NCI-H748 (cell line): ENCODE measurements around the gene CA5A.
"Not testable (repeated sequence)": the region's sequence is repeated elsewhere in the genome, so short reads cannot be mapped to it uniquely, and the experiment has no call there.

ENCODE experiments used
- DNase-seq: peaks from one replicate; lab custom pipeline; 2025; ENCODE audit not compliant: unreplicated experiment; lab: John Stamatoyannopoulos, UW

The CA5A gene

GRCh38 chr16:87869061-87869878 is 67.1 kb downstream of the CA5A start, which contains the start of gene SLC7A5:
Gene SLC7A5, minus strand, starts transcription at chr16:87869507. Its CDS starts 85 bp downstream, at chr16:87869422.
- DNase-seq: peak; percentile 63

DNA sequence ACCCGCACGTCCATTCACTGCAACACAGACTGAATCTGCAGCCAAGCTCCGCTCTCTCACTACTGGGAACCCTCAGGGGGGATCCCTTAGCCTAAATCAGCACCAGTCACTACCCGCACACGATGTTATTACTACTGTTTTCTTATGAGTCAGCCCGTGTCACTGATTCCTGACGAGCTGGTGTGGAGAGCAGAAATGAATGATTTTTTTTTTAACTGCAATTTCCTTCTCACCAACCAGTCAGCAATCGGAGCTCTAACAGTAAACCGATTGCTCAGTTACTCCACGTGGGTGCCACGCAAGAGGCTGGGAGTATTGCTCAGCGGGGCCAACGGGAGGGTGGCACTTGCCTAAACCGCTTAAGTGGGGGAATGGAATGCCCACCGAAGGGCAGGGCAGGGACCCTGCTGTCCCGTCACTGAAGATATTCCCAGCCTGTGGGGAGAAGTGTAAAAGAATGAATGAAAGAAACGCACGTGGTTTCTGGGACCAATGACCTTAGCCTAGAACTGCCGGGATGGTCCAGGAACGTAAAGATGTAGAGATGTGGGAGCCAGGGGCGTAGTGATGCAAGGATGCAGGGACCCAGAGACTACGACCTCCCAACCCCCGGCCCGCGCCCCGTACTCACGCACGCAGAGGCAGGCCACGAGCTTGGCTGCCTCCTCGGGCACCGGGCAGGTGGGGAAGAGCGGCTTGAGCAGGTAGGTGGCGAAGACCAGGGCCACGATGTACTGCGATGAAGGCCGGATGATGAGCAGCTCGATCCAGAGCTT is 67.9 kb downstream of the CA5A start:
- DNase-seq: not testable (repeated sequence)

DNA sequence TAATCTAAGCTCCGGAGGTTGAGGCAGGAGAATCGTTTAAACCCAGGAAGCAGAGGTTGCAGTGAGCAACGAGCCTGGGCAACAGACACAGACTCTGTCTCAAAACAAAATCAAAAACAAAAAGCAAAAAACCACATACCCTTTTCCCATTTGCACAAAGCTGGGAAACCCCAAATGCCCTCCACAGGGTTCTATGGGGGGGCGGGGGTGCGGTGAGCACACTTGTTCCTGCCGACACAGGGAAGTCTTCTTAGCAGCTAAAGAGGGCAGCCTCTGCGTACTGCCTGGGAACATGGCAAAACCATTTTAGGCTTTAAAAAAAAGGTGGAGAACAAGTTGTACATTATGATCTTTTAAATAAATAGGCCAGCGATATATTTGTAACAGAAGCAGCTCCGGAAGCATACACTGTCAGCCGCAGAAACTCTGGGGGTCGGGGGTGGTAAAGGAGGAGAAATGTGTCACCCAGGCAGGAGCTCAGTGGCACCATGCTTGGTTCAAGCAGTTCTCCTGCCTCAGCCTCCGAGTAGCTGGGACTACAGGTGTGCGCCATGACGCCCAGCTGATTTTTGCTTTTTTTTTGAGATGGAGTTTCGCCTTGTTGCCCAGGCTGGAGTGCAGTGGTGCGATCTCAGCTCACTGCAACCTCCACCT is 70.3 kb downstream of the CA5A start:
- not testable (repeated sequence) for DNase-seq

DNA sequence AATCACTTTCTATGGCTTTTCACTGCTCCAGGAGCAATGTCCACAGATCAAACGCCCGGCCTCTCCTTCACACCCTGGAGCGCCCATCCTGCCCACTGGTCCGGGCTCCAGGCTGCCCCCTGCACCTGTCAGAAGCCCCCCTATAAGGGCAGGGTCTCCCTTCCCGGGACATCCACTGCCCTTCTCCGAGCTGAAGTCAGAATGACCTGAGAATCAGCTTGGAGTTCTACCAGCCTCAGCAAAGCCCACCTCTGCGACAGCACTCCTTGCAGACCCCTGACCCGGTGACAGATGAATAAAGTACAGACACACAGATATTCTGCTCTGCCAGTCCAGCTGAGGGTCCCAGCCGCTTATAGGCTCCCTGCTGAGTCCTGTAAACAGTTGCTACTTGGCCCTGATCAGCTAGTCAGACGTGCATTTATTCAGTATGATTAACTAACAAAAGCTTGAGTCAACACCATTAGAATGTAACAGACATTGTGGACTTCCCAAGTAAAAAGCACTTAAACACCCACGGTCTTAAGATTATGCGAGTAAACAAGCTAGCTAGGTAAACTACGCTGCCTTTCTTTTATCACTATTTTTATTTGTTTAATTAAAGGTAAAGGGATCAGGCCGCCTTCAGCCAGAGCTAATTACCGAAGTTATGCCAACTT is 71.9 kb downstream of the CA5A start:
- DNase-seq: peak; percentile 47

DNA sequence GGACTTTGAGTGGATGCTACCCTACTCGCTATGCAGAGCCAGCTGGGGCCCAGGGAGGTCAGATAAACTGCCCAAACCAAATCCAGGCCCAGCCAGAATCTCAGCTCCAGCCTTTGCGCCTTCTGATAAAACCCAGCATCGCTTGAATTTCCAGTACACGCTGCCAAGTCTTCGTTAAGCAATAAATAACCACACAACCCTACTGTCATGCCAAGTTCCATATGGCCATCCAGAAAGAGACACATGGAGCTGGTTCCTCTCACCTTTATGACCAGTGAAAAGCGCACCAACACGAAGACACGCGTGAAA is 73.0 kb downstream of the CA5A start:
- not testable (repeated sequence) for DNase-seq

DNA sequence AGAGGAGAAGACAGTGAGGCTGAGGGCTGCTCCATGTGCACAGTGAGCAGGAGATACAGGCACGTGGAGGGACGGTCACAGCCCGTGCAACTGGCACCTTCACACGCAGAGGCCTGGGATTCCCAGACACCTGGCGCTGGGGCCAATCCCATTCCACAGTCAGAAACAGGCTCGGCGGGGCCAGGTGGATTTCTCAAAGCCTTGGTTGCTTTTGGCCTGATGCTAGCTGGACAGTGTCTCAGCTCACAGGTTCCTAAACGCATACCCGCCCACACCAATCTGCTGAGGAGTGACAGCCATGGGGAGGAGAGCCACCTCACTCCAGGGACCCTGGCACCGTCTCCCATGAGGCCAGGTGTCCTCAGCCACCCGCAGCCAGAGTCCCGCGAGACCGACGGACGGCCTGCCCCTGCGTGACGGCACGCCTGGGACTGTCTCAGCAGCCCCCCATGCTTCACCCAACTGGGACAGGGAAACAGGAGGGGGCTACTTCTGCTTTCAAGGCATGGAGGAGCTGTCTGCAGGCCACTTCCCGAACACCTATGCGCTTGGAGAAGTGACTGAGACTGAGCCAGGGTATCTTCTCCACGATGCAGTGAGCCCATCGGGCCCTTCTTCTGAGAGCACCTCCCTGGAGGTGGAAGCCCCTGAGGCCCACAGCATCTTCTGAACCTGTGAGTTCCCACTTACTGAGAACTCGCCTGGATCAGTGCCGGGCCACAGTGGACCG is 73.6 kb downstream of the CA5A start:
- not testable (repeated sequence) for DNase-seq

GRCh38 chr16:87861300-87862099 is 74.8 kb downstream of the CA5A start:
- DNase-seq: not testable (repeated sequence)

DNA sequence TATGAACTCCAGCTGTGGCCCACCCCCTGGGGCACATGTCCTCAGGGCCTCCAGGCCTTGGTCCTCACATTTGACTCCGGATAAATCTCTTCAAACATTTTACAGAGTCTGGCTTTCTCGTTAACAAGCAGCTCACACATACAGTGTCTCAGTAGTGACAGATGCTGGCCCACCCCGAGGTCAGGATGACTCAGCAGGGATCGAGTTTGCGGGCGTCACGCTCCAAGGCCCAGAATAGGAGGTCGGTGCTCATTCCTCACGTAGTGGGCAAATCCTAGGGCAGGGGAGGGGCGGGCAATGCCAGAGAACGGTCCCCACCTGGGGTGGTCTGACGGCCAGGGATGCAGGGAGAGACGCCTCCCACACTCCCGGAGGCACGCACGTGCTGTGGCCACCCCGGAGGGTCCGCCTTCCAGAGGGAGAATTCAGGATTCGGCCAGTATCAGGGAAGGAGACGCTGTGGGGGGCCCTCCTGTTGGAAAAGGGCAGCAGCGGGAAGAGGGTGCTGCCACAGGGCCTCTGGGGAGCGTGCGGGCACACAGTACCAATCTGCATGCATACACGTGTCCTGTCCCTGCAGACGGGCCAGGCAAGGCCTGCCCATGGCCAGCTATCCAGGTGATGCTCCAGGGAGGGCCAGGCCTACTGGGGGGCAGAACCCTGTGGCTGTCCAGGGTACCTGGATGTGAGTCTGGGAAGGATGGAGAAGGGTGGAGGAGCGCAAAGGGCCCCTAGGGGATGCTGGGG is 75.6 kb downstream of the CA5A start:
- no peak for DNase-seq

GRCh38 chr16:87858151-87858993 is 78.0 kb downstream of the CA5A start:
- not testable (repeated sequence) for DNase-seq

DNA sequence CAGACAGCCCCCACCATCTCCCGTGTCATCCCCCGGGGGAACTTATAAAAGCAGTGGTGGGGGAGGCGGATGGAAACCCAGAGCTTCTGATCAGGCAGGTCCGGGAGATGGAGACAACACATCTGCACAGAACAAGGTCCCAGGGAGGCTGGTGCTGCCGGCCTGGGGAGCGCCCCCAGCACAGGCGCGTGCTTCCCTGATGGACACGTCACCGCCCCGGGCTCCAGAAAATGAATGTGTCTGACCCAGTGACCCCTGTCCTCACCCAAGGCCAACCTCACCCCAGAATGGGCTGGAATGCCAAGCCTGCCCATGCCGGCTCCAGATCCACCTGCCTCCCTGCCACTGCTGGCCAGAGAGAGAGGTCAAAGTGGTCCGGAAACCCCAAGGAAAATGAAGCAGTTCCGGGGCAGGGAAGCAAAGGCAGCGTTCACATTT is 79.5 kb downstream of the CA5A start:
- no peak for DNase-seq

DNA sequence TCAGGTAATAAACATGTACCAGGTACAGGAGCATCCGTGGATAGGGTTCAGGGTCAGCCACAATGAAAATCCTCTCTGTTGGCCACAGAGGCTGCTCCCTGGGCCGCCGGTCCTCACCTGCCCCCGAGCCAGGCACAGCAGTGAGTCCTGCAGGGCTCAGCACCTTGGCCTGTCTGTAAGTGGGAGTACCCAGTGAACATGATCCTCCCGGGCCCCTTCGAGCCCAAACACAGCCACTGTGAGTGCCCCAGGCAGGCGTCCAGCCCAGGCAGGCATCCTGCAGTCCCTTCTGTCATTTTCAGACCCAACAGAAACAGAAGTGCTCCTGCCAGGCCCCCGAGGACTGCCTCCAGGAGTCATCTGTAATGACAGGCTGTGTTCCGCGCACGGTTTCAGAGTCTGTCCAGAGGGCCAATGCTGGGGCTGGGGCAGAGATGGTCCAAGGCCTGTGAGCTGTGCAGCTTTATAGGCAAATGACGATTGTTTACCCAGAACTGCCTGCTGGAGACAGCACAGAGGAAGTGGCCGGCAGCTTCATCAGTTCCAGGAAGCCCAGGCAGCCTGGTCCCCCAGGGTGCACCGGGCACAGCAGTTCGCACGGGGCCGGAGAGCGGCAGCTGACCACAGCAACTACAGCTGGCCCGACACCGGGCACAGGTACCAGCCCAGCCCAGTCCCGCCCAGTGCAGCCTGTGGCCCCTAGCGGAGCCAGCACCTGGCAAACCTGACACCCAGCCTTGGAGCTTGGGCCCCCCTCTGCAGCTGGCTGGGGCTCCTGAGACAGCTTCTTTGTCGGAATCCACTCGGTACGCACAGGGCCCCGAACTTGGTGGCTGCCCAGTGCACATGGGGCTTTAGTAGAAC is 80.2 kb downstream of the CA5A start:
- no peak for DNase-seq

- no peak for DNase-seq
Measured at GRCh38 chr16:87854907-87855683, 81.2 kb downstream of the CA5A start.

DNA sequence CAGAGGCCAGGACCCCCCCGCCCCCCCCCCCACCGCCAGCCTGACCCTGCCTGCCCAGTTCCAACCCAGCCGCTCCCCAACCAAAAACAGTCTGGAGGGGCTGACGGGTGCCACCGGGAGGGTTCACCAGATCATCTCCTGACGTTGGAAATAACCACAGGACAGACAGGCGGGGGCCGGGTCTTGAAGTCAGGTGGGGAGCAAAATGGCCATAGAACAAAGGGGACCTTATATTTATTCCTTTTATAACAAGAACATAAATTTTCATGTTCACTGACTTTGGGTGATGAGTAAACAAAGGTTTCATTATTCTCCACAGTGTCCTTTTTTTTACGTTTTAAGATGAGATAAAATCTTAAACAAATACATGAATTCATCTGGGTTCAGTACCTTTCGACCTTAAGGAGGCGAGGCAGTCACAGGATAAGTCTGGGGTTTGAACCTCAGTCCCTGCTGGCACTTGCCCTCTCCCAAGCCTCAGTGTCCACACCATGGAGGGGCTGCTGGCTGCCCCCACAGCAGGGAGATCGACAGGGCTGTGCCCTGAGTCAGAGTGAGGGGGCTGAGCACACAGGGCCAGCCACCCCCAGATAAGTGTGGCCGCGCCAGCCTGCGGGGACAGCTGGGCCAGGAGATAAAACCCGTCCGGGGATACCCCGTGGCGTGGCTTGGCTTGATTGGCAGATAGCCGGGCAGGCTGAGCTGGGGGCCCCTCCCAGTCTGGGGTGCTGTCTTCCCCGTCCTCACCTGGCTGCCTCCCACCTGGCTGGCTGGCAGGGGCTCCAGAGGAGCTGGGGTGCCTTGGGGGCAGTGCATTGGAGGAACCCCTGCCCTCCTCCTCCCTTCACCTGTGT is 82.0 kb downstream of the CA5A start:
- DNase-seq: no peak

DNA sequence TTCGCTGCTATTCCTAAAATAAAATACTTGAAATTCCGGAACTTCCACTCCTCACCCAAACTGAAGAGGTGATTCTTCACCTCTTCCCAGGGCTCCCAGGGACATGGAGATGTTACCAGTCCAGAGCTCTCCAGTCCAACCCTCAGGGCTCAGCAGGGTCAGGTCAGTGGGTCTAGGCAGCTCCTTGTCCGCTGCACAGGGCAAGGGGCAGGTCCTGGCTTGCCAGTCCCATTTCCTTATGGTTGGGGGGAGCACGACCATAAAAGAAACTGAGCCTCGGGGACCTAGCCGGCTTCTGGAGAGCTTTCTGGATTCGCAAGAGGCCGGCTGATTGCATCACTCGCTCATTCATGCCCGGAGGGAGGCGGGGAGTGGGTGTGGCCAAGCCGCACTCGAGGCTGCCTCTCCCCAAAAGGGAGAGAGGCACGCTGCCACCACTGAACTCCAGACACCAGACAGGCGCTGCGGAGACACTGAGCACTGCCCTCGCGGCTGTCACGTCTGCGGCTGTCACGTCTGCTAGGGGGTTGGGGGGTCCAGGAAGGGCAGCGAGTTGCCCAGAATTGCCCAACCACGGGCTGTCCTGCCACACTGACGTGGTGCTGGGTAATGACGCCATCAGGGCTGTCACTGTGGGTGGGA is 82.8 kb downstream of the CA5A start:
- peak; percentile 69 for DNase-seq

DNA sequence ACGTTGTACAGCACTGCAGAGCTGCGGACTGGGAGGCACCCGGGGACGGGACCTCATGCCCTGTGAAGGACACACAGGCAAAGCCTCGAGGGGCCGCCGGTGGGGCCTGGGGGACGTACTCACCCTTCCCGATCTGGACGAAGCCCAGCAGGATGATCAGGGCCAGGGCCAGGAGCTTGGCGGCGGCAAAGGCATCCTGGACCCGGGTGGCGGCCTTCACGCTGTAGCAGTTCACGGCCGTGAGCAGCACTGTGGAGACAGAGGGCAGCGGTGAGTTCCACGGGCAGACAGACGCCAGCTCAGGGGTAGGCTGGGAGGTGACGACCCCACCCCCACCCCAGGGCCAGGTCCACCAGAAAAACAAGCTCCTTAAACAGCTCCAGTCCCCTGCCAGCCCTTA is 84.7 kb downstream of the CA5A start:
- no peak for DNase-seq
